HEK293T (cell line): ENCODE results near the gene TEKT2.

Experiments
- CTCF ChIA-PET: fragments of 350-600 bp; formaldehyde crosslinking; extraction: SDS; loops from one replicate; lab custom pipeline; 2021; ENCODE audit warnings: antibody characterized with exemption, inconsistent platforms; lab: Yijun Ruan, JAX
- POLR2A ChIA-PET: fragments of 350-600 bp; formaldehyde crosslinking; extraction: SDS; loops from one replicate; lab custom pipeline; 2020; ENCODE audit warnings: antibody characterized with exemption, inconsistent platforms; lab: Yijun Ruan, JAX
- DNase-seq: peaks from one replicate; pipeline ENCODE4 v3.0.0; 2012; ENCODE audit warnings: mixed read lengths; ENCODE audit errors: extremely low spot score
- ARNT ChIP-seq: fragments of 450-650 bp; IDR thresholded peaks from 2 replicates; pipeline ENCODE4 v1.6.1; 2017; ENCODE audit warnings: mild to moderate bottlenecking
- BHLHE40 ChIP-seq: fragments of 450-650 bp; IDR thresholded peaks from 2 replicates; pipeline ENCODE4 v1.6.1; 2016; ENCODE audit warnings: mild to moderate bottlenecking, moderate library complexity, borderline replicate concordance
- CTBP1 ChIP-seq: fragments of 450-650 bp; IDR thresholded peaks from 2 replicates; pipeline ENCODE4 v1.6.1; 2016; ENCODE audit warnings: borderline replicate concordance
- ELF4 ChIP-seq: fragments of 450-650 bp; IDR thresholded peaks from 2 replicates; pipeline ENCODE4 v1.6.1; 2017; ENCODE audit warnings: antibody characterized with exemption
- FOXA1 ChIP-seq: fragments of 450-650 bp; IDR thresholded peaks from 2 replicates; pipeline ENCODE4 v1.6.1; 2016; ENCODE audit warnings: mild to moderate bottlenecking
- FOXK2 ChIP-seq: fragments of 450-650 bp; IDR thresholded peaks from 2 replicates; pipeline ENCODE4 v1.6.1; 2016; ENCODE audit warnings: mild to moderate bottlenecking
- FOXM1 ChIP-seq: fragments of 450-650 bp; IDR thresholded peaks from 2 replicates; pipeline ENCODE4 v1.6.1; 2017; ENCODE audit warnings: mild to moderate bottlenecking, borderline replicate concordance
- HDGF ChIP-seq: fragments of 450-650 bp; IDR thresholded peaks from 2 replicates; pipeline ENCODE4 v1.6.1; 2017; ENCODE audit warnings: antibody characterized with exemption, borderline replicate concordance
- L3MBTL2 ChIP-seq: fragments of 450-650 bp; conservative IDR thresholded peaks from 2 replicates; pipeline ENCODE4 v1.6.1; 2016; ENCODE audit warnings: mild to moderate bottlenecking
- LEF1 ChIP-seq: fragments of 450-650 bp; IDR thresholded peaks from 2 replicates; pipeline ENCODE4 v1.6.1; 2017; ENCODE audit warnings: mild to moderate bottlenecking, borderline replicate concordance
- NFRKB ChIP-seq: fragments of 450-650 bp; IDR thresholded peaks from 2 replicates; pipeline ENCODE4 v1.6.1; 2016; ENCODE audit warnings: mild to moderate bottlenecking, moderate library complexity
- PKNOX1 ChIP-seq: fragments of 450-650 bp; IDR thresholded peaks from 2 replicates; pipeline ENCODE4 v1.6.1; 2016
- SP1 ChIP-seq: fragments of 450-650 bp; IDR thresholded peaks from 2 replicates; pipeline ENCODE4 v1.6.1; 2017
- SUZ12 ChIP-seq: fragments of 450-650 bp; IDR thresholded peaks from 2 replicates; pipeline ENCODE4 v1.6.1; 2016; ENCODE audit warnings: mild to moderate bottlenecking
- TARDBP ChIP-seq: fragments of 450-650 bp; IDR thresholded peaks from 2 replicates; pipeline ENCODE4 v1.6.1; 2016
- ZNF384 ChIP-seq: fragments of 450-650 bp; IDR thresholded peaks from 2 replicates; pipeline ENCODE4 v1.6.1; 2016

TEKT2 gene

GRCh38 chr1:36132029-36132428 lies 48.1 kb downstream of the TEKT2 start:
- DNase-seq = no peak
- no peak for TF ChIP-seq ELF4
- no peak for TF ChIP-seq TARDBP
- no peak for TF ChIP-seq LEF1
- TF ChIP-seq PKNOX1 = no peak
- no peak for TF ChIP-seq CTBP1
- TF ChIP-seq BHLHE40 = no peak
- TF ChIP-seq FOXM1 = no peak
- no peak for TF ChIP-seq NFRKB
- TF ChIP-seq SUZ12 = no peak
- TF ChIP-seq L3MBTL2 = no peak
- TF ChIP-seq SP1 = no peak
- TF ChIP-seq ZNF384 = no peak
- no peak for TF ChIP-seq FOXK2
- no peak for TF ChIP-seq FOXA1
- no peak for TF ChIP-seq HDGF
- TF ChIP-seq ARNT = no peak
- ChIA-PET POLR2A (interaction anchor here (1.0 to 1.4 kb wide), 3 partner anchors 17 to 255 kb away, joined by 3 to 4 read pairs (median 4); partner anchors contain the start of gene TRAPPC3), CTCF (interaction anchor here (0.6 kb wide), 1 partner anchor 31 kb away, joined by 4 read pairs; no protein-coding TSS in a partner anchor)

GRCh38 chr1:36133484-36133883 lies 49.6 kb downstream of the TEKT2 start:
- DNase-seq = no peak
- POLR2A ChIA-PET = interaction anchor here (1.5 kb wide), 1 partner anchor 34 kb away, joined by 4 read pairs; no protein-coding TSS in a partner anchor
- TF ChIP-seq FOXK2 = no peak
- TF ChIP-seq PKNOX1 = no peak
- TF ChIP-seq SUZ12 = no peak
- no peak for TF ChIP-seq ZNF384
- TF ChIP-seq BHLHE40 = no peak
- TF ChIP-seq CTBP1 = no peak
- no peak for TF ChIP-seq HDGF
- CTCF ChIA-PET = interaction anchor here (0.9 to 2.8 kb wide), 5 partner anchors 11 to 55 kb away, joined by 4 to 22 read pairs (median 14); no protein-coding TSS in a partner anchor

- no peak for DNase-seq
- CTCF ChIA-PET = interaction anchor here (0.6 to 3.3 kb wide), 13 partner anchors 10 to 382 kb away, joined by 3 to 26 read pairs (median 4); no protein-coding TSS in a partner anchor
- no peak for TF ChIP-seq HDGF
- no peak for TF ChIP-seq PKNOX1
- no peak for TF ChIP-seq CTBP1
- TF ChIP-seq ARNT = no peak
- no peak for TF ChIP-seq L3MBTL2
- TF ChIP-seq ZNF384 = no peak
- POLR2A ChIA-PET = interaction anchor here (0.9 to 1.5 kb wide), 2 partner anchors 17 to 35 kb away, joined by 3 to 4 read pairs; no protein-coding TSS in a partner anchor
Measured at GRCh38 chr1:36134031-36134430, 50.1 kb downstream of the TEKT2 start.

- ChIA-PET POLR2A (interaction anchor here (0.9 to 1.5 kb wide), 3 partner anchors 14 to 35 kb away, joined by 3 to 5 read pairs (median 4); partner anchors contain the start of gene TRAPPC3), CTCF (interaction anchor here (0.6 to 3.3 kb wide), 24 partner anchors 10 to 626 kb away, joined by 3 to 26 read pairs (median 4); partner anchors contain the start of genes THRAP3 and TRAPPC3)
- TF ChIP-seq PKNOX1 (no peak), ZNF384 (no peak), BHLHE40 (no peak), FOXA1 (no peak), ARNT (no peak), CTBP1 (no peak), SUZ12 (no peak), ELF4 (no peak), NFRKB (no peak), LEF1 (no peak), FOXM1 (no peak), TARDBP (no peak), SP1 (no peak), HDGF (no peak), FOXK2 (no peak), L3MBTL2 (no peak)
- DNase-seq = peak; percentile 80
Measured at GRCh38 chr1:36134505-36135329, 50.8 kb downstream of the TEKT2 start.

- DNase-seq = no peak
- ChIA-PET POLR2A (interaction anchor here (1.0 kb wide), 1 partner anchor 14 kb away, joined by 5 read pairs; the partner anchor contains the start of gene TRAPPC3), CTCF (interaction anchor here (0.6 to 3.3 kb wide), 18 partner anchors 14 to 627 kb away, joined by 3 to 26 read pairs (median 5); partner anchors contain the start of genes THRAP3 and TRAPPC3)
- TF ChIP-seq NFRKB (no peak), FOXA1 (no peak), SUZ12 (no peak), ZNF384 (no peak), HDGF (no peak), L3MBTL2 (no peak), TARDBP (no peak), PKNOX1 (no peak), ELF4 (no peak), ARNT (no peak), FOXK2 (no peak), FOXM1 (no peak), LEF1 (no peak), CTBP1 (no peak), SP1 (no peak), BHLHE40 (no peak)
Measured at GRCh38 chr1:36135330-36135667, 51.4 kb downstream of the TEKT2 start.
